AG09309 (cell line): ENCODE results near the gene SAMD4A.

ENCODE experiments used
- DNase-seq: peaks from one replicate; pipeline ENCODE4 v3.0.0-alpha.2; 2010; ENCODE audit warnings: low read depth
- H3K4me3 ChIP-seq: 2 replicates; pipeline ENCODE4 v1.5.1; 2011; ENCODE audit warnings: mild to moderate bottlenecking, low read depth, low read length, moderate library complexity; ENCODE audit not compliant: control insufficient read depth
- TF ChIP-seq, protein P1 (sequence below): IDR thresholded peaks from 2 replicates; pipeline ENCODE4 v1.5.1; 2011; ENCODE audit warnings: mild to moderate bottlenecking, low read depth, low read length, inconsistent platforms; ENCODE audit not compliant: insufficient read depth, control insufficient read depth; ENCODE audit errors: missing control alignments

SAMD4A gene

DNA sequence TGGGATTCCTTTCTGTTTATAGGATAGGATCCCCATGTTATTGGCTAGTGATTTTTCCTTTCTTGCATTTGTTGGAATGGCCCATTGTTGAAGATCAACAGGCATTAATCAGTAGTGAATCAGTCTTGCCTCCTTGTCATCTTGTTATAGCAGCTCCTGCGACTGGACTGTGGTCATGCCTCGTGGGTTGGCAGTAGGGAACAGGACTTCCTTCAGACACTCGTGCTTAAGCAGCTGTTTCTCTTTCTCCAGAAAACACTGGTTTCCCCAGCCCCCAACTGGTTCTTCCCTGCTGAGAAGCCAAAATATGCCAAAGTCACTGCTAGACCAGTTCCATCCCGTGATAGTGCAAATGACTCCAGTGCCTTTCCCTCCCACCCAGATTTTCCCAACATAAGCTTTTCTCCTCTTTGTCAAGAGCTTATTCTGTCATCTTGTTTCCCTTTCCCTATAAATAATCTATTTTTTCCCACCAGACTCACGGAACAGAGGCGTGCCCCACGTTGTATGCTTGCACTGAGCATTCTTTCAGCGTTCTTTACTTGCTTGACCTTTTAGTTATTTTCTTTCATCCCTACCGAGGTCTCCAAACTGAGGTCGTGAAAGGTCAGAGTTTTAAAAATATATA lies 83.5 kb downstream of the SAMD4A start:
- DNase-seq, result no peak
- no peak overlapping the region for H3K4me3 ChIP-seq
- TF ChIP-seq, protein P1, sequence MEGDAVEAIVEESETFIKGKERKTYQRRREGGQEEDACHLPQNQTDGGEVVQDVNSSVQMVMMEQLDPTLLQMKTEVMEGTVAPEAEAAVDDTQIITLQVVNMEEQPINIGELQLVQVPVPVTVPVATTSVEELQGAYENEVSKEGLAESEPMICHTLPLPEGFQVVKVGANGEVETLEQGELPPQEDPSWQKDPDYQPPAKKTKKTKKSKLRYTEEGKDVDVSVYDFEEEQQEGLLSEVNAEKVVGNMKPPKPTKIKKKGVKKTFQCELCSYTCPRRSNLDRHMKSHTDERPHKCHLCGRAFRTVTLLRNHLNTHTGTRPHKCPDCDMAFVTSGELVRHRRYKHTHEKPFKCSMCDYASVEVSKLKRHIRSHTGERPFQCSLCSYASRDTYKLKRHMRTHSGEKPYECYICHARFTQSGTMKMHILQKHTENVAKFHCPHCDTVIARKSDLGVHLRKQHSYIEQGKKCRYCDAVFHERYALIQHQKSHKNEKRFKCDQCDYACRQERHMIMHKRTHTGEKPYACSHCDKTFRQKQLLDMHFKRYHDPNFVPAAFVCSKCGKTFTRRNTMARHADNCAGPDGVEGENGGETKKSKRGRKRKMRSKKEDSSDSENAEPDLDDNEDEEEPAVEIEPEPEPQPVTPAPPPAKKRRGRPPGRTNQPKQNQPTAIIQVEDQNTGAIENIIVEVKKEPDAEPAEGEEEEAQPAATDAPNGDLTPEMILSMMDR, result no peak

DNA sequence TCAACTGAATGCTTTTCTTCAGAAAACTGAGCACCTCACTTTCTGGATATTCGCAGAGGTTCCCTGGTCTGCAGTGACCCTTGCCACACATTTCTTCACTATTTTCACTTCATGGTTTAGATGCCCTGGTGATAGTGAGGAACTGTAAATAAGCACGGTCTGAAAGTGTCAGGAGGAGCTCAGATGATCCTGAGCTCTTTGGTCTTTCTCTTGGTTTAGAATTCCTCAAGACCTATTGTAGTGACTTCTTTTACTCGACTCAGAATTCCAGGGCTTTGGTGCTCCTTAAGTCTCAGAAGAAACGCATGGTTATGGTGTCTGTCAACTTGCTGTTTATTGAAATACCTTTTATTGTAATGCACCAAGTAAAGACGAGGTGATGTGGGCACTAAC lies 84.0 kb downstream of the SAMD4A start:
- no peak overlapping the region for H3K4me3 ChIP-seq
- no peak for DNase-seq
- TF ChIP-seq, protein P1, result no peak

DNA sequence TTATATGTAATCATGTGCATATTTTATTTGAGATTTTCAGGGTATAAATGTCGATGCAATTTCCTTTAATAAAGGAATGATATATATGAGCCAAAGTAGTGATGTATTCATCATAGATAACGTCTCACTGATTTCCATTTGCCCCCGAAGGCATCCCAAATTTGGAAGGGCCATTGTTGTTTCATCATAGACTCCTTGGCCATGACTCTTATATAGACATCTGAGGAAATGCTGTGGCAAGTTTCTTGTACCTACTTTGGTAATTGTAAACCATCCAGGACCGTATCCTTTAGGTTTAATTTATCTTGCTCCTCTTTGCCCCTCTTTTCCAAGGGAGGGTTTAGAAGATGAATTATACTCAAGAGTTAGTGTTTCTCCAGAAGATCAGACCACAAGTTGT lies 84.7 kb downstream of the SAMD4A start:
- TF ChIP-seq, protein P1, result no peak
- no peak for DNase-seq
- no peak overlapping the region for H3K4me3 ChIP-seq

DNA sequence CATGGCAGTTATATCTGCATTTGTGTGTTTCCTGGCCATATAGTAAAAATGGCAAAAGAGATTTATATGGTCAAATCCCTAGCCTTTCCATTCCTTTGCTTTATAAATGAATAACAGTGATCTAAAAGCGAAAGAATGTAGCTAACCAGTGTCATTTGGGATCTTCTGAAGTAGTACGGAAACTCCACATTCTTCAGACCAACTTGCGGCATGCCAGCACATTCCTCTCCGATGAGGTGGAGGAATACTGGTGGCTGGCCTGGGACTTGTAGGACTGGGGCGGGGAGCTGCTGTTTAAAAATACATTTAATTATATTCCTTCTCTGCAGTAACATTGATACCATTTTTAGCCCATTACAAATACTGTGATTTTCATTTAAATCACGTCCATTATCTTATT lies 85.3 kb downstream of the SAMD4A start:
- peak; percentile 99 for DNase-seq
- no peak overlapping the region for H3K4me3 ChIP-seq
- TF ChIP-seq, protein P1, result no peak

DNA sequence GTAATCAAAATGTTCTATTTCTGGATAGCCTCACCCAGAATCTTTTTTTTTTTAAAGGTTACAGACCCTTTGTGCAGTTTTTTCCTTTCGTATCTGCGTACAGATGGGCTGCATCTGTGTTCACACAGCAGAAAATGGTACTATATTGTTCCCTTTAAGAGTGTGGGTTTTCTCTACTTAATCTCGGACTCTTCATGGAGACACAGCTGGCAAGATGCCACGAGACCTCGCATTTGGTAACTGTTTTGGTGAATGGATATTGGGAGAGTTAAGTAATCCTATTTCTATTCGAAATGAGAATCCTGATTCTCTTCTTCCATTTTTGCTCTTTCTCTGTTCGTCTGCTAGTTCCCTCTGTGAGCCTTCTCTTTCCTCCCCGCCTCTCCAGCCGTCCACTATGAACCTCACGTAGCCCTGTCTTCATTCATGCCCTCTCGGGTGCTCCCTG lies 85.7 kb downstream of the SAMD4A start:
- TF ChIP-seq, protein P1, result no peak
- H3K4me3 ChIP-seq, result peak overlapping the region; percentile 12
- DNase-seq, result no peak

DNA sequence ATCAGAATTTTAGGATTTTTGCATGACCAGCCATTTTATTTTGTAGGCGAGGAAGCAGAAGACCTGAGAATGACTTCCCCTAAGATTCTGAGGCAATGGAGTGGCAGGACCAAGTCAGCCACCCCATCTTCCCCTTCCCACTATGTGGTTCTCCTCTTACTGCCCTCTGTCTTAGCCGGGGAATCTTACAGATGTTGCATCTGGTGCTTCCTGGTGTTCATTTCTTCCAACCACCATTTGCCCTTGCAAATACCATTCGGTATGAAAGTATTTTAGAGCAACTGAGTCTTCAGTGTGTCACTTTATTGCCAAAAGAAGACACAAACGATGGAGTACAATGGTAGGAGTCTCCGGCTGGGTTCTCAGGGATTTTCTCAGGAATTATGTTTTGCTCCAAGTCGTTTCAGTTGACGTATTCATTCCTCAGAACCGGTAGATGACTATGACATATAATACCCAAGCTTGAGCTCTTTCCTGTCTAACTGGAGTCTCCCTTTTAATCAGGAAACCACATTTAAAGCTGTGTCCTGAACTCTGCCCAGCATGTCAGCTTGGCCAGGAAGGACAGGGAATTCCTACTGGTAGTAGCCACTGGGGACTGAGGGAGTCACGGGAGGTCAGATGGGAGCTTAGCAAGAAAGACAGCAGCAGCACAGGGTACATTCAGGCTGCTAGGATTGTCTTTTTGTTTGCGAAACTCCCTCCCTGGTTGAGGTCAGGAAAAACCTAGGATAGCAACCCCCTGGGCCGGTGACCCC lies 87.0 kb downstream of the SAMD4A start:
- TF ChIP-seq, protein P1, result no peak
- H3K4me3 ChIP-seq, result no peak overlapping the region
- DNase-seq, result no peak
